CD14-positive monocyte (primary cell): ENCODE results near the gene R3HDM1. TPM values are rescaled to one million over a fixed set of nuclear protein-coding genes. Genes with fewer than 3 reads are reported as not detected.

ENCODE experiments used
- DNase-seq, 3 donors: peaks; one replicate each; pipeline ENCODE4 v3.0.0-alpha.2; 2011 to 2022
- H2AFZ ChIP-seq: 2 replicates; pipeline ENCODE4 v1.6.0; 2012; ENCODE audit warnings: mild to moderate bottlenecking, low read depth, low read length, inconsistent platforms; ENCODE audit not compliant: insufficient read depth, poor library complexity, severe bottlenecking
- H3K27ac ChIP-seq, 2 donors: 1 replicate in 1 of 2; 2 replicates in 1 of 2; pipeline ENCODE4 v1.5.1; 2012 to 2013; ENCODE audit warnings: low read length in 2 of 2, control low read depth in 1 of 2, inconsistent platforms in 1 of 2, low read depth in 1 of 2, mild to moderate bottlenecking in 1 of 2
- H3K27me3 ChIP-seq, 2 donors: one replicate each; pipeline versions ENCODE4 v1.6.0 to v1.6.1; 2011 to 2013; ENCODE audit warnings: low read length in 2 of 2; ENCODE audit not compliant: control insufficient read depth in 2 of 2, insufficient read depth in 2 of 2
- H3K36me3 ChIP-seq, 2 donors: replicated peaks in 1 of 2; 1 replicate in 1 of 2; 2 replicates in 1 of 2; pipeline versions ENCODE4 v1.5.1 to v1.6.1; 2012 to 2013; ENCODE audit warnings: low read length in 2 of 2, control low read depth in 1 of 2, inconsistent platforms in 1 of 2, mild to moderate bottlenecking in 1 of 2; ENCODE audit not compliant: insufficient read depth in 2 of 2, control insufficient read depth in 1 of 2
- H3K4me1 ChIP-seq, 2 donors: 1 replicate in 1 of 2; 2 replicates in 1 of 2; pipeline versions ENCODE4 v1.5.1 to v1.6.1; 2012 to 2013; ENCODE audit warnings: low read length in 2 of 2, control low read depth in 1 of 2, inconsistent platforms in 1 of 2, mild to moderate bottlenecking in 1 of 2, moderate library complexity in 1 of 2; ENCODE audit not compliant: insufficient read depth in 2 of 2, control insufficient read depth in 1 of 2
- H3K4me2 ChIP-seq: replicated peaks from 2 replicates; pipeline ENCODE3; 2012; ENCODE audit warnings: low read length, moderate library complexity, mild to moderate bottlenecking; ENCODE audit not compliant: poor library complexity, severe bottlenecking; ENCODE audit errors: extremely low read depth
- H3K4me3 ChIP-seq, 3 experiments: fragments of 200-600 bp in 1 of 3; sonication (generic) in 1 of 3; replicated peaks in 1 of 3; 1 replicate in 2 of 3; 2 replicates in 1 of 3; pipeline ENCODE4 v1.5.1; 2011 to 2013; ENCODE audit warnings: low read length in 3 of 3, mild to moderate bottlenecking in 3 of 3, control low read depth in 2 of 3, low read depth in 2 of 3, inconsistent platforms in 1 of 3, moderate library complexity in 1 of 3
- H3K79me2 ChIP-seq: 2 replicates; pipeline ENCODE4 v1.6.0; 2012; ENCODE audit warnings: mild to moderate bottlenecking, control low read depth, inconsistent platforms, low read length, moderate library complexity; ENCODE audit not compliant: insufficient read depth
- H3K9ac ChIP-seq: 2 replicates; pipeline ENCODE4 v1.6.0; 2017; ENCODE audit warnings: low read length, mild to moderate bottlenecking; ENCODE audit not compliant: insufficient read depth, poor library complexity, severe bottlenecking
- H3K9me3 ChIP-seq, 2 donors: replicated peaks in 1 of 2; 1 replicate in 1 of 2; 2 replicates in 1 of 2; pipeline versions ENCODE4 v1.5.1 to v1.6.1; 2012 to 2013; ENCODE audit warnings: low read length in 2 of 2, control low read depth in 1 of 2; ENCODE audit not compliant: control insufficient read depth in 1 of 2, insufficient read depth in 1 of 2
- H4K20me1 ChIP-seq: 2 replicates; pipeline ENCODE4 v1.6.0; 2012; ENCODE audit warnings: mild to moderate bottlenecking, low read length, control low read depth, moderate library complexity; ENCODE audit not compliant: insufficient read depth
- H3K27ac Mint-ChIP-seq, 7 donors: one replicate each; pipeline ENCODE4 v1.8.0; 2020; ENCODE audit warnings: mild to moderate bottlenecking in 7 of 7, mixed read lengths in 7 of 7, moderate library complexity in 6 of 7, inconsistent platforms in 2 of 7
- H3K27me3 Mint-ChIP-seq, 3 donors: one replicate each; pipeline ENCODE4 v1.8.0; 2021 to 2022; ENCODE audit warnings: low read depth in 3 of 3, mild to moderate bottlenecking in 3 of 3, mixed read lengths in 3 of 3, moderate library complexity in 3 of 3, inconsistent platforms in 1 of 3
- H3K36me3 Mint-ChIP-seq, 2 donors: one replicate each; pipeline ENCODE4 v1.8.0; 2020; ENCODE audit warnings: mixed read lengths in 2 of 2, inconsistent platforms in 1 of 2, mild to moderate bottlenecking in 1 of 2
- H3K4me1 Mint-ChIP-seq: one replicate; pipeline ENCODE4 v1.8.0; 2020; ENCODE audit warnings: mild to moderate bottlenecking, mixed read lengths
- H3K4me3 Mint-ChIP-seq, 2 donors: one replicate each; pipeline ENCODE4 v1.8.0; 2020; ENCODE audit warnings: mild to moderate bottlenecking in 2 of 2, mixed read lengths in 2 of 2, moderate library complexity in 1 of 2
- H3K9me3 Mint-ChIP-seq, 7 donors: one replicate each; pipeline ENCODE4 v1.8.0; 2020 to 2022; ENCODE audit warnings: mixed read lengths in 7 of 7, mild to moderate bottlenecking in 6 of 7, moderate library complexity in 6 of 7, inconsistent platforms in 2 of 7
- CTCF ChIP-seq: fragments of 200-600 bp; IDR thresholded peaks from one replicate; pipeline ENCODE4 v1.8.0; 2022; ENCODE audit warnings: antibody characterized with exemption, mild to moderate bottlenecking
- WGBS: methylation state at CpG from one replicate; pipeline ENCODE4 v1.1.5; 2013; ENCODE audit warnings: missing lambda C conversion rate; ENCODE audit not compliant: insufficient coverage; 5-methylcytosine and 5-hydroxymethylcytosine counted together
- intact Hi-C, 2 donors: fragments of 100-400 bp; cut with micrococcal nuclease; formaldehyde crosslinking; loops; one replicate each; pipeline versions ENCODE4 v1.15.0 to v1.15.1; 2023
- polyA plus RNA-seq, 3 donors: library from polyadenylated mRNA; depleted of rRNA in 1 of 3; unstranded in 2 of 3; stranded (reverse) in 1 of 3; fragments of 300-500 nt in 2 of 3; fragments of >200 nt in 1 of 3; fragmentation: Illumina TruSeq in 2 of 3; gene quantifications; 1 replicate in 2 of 3; 2 replicates in 1 of 3; pipeline ENCODE4 v1.2.3, GENCODE V29; 2012 to 2021

The R3HDM1 gene
- polyA plus RNA-seq, 3 donors = 5.4 to 24.5 (median 13.1) TPM

DNA sequence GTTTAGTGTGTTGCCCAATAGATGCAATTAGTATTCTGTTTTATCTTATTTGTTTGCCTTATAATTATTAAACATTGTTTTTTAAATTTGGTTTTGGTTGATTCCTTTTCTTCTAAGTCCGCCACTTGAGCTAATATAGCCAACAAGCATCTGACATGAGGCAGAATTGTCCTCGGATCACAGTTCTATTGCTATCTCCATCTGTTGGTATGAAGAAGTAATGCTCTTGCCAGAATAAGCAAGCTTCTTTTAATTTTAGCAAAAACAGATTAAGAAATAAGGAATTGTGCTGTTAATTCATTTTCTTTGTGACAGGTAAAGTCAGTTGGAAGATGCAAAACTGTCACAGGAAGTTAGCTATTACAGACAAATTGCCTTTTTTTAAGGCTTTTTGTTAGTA is 54.3 kb downstream of the R3HDM1 start:
- Mint-ChIP-seq H3K4me3 (no peak overlapping the region), H3K27me3 (no peaks in the 10 kb centered on the region), H3K9me3 (no peaks in the 10 kb centered on the region), H3K4me1 (peaks cover 12% of the 10 kb centered on the region), H3K27ac (no peak overlapping the region), H3K36me3 (no peaks in the 10 kb centered on the region)
- no peak overlapping the region for H3K4me2 ChIP-seq
- H3K4me1 ChIP-seq = no peaks in the 10 kb centered on the region
- H4K20me1 ChIP-seq = no peaks in the 10 kb centered on the region
- no peaks in the 10 kb centered on the region for H3K27me3 ChIP-seq
- peaks cover 5% of the 10 kb centered on the region for H3K79me2 ChIP-seq
- H3K36me3 ChIP-seq = no peaks in the 10 kb centered on the region
- H3K27ac ChIP-seq = no peak overlapping the region
- WGBS = no CpG with 5 or more reads among the region's 2 CpGs
- H3K9me3 ChIP-seq = no peaks in the 10 kb centered on the region
- DNase-seq = no peak
- intact Hi-C loops = no loop called here
- H2AFZ ChIP-seq = no peak overlapping the region
- H3K9ac ChIP-seq = no peak overlapping the region
- H3K4me3 ChIP-seq = no peak overlapping the region
- no peak for TF ChIP-seq CTCF

- no peak for DNase-seq
- Mint-ChIP-seq H3K4me3 (no peak overlapping the region), H3K27me3 (no peaks in the 10 kb centered on the region), H3K36me3 (no peaks in the 10 kb centered on the region), H3K4me1 (peaks cover 8% of the 10 kb centered on the region), H3K27ac (no peak overlapping the region), H3K9me3 (no peaks in the 10 kb centered on the region)
- no peaks in the 10 kb centered on the region for H3K4me1 ChIP-seq
- no peaks in the 10 kb centered on the region for H3K27me3 ChIP-seq
- H3K9ac ChIP-seq = no peak overlapping the region
- no peak overlapping the region for H3K27ac ChIP-seq
- intact Hi-C loops = no loop called here
- no peaks in the 10 kb centered on the region for H4K20me1 ChIP-seq
- H3K4me3 ChIP-seq = no peak overlapping the region
- WGBS = no CpG with 5 or more reads among the region's 1 CpG
- H3K9me3 ChIP-seq = no peaks in the 10 kb centered on the region
- H3K4me2 ChIP-seq = no peak overlapping the region
- H3K36me3 ChIP-seq = no peaks in the 10 kb centered on the region
- no peak for TF ChIP-seq CTCF
- no peak overlapping the region for H2AFZ ChIP-seq
- peaks cover 5% of the 10 kb centered on the region for H3K79me2 ChIP-seq
Observed at GRCh38 chr2:135586148-135586547, 54.9 kb downstream of the R3HDM1 start.
